PC-3 (cell line): ENCODE measurements around the gene RASGRP1. TPM values are rescaled to one million over a fixed set of nuclear protein-coding genes. Genes with fewer than 3 reads are reported as not detected.

ENCODE experiments used
- ATAC-seq: fragments of 200-7000 bp; cut with Tn5 transposase; 2 replicates; pipeline ENCODE4 v1.9.1; 2020; ENCODE audit warnings: mild to moderate bottlenecking, moderate library complexity
- BruUV-seq: library from RNA; stranded (reverse); fragments of 400-500 nt; replicated peaks from 2 replicates; lab custom pipeline; 2021; lab: Mats Ljungman, UMichigan
- CTCF ChIA-PET: fragments of 300-600 bp; sonication (Branson Sonifier 250); formaldehyde crosslinking; loops from one replicate; lab custom pipeline; 2022; ENCODE audit warnings: antibody characterized with exemption; lab: Charles Lee
- POLR2A ChIA-PET: fragments of 300-600 bp; sonication (Branson Sonifier 250); formaldehyde crosslinking; loops from one replicate; lab custom pipeline; 2022; ENCODE audit warnings: antibody characterized with exemption; ENCODE audit not compliant: unreplicated experiment; lab: Charles Lee
- DNase-seq: peaks from one replicate; pipeline ENCODE4 v3.0.0-alpha.2; 2015
- H2AFZ ChIP-seq: fragments of 300-600 bp; sonication (generic); 2 replicates; pipeline ENCODE4 v1.6.0; 2016; ENCODE audit warnings: antibody characterized with exemption, low read length
- H3F3A ChIP-seq: fragments of 300-600 bp; sonication (generic); one replicate; pipeline ENCODE4 v1.6.0; 2017; ENCODE audit warnings: antibody characterized with exemption, low read length, control low read depth, mild to moderate bottlenecking; ENCODE audit not compliant: unreplicated experiment
- H3K27ac ChIP-seq: fragments of 300-600 bp; sonication (generic); 2 replicates; pipeline ENCODE4 v1.5.1; 2016; ENCODE audit warnings: mild to moderate bottlenecking, low read length
- H3K27me3 ChIP-seq: fragments of 300-600 bp; sonication (generic); 2 replicates; pipeline ENCODE4 v1.6.1; 2016; ENCODE audit warnings: low read length, mixed read lengths
- H3K36me3 ChIP-seq: fragments of 300-600 bp; sonication (generic); 2 replicates; pipeline ENCODE4 v1.6.1; 2016; ENCODE audit warnings: low read depth, mixed run types, low read length, mixed read lengths
- H3K4me1 ChIP-seq: fragments of 300-600 bp; sonication (generic); 2 replicates; pipeline ENCODE4 v1.5.1; 2016; ENCODE audit warnings: low read length; ENCODE audit not compliant: insufficient read depth
- H3K4me2 ChIP-seq: fragments of 300-600 bp; sonication (generic); 2 replicates; pipeline ENCODE4 v1.6.0; 2016; ENCODE audit warnings: low read length
- H3K4me3 ChIP-seq: fragments of 300-600 bp; sonication (generic); 2 replicates; pipeline ENCODE4 v1.5.1; 2016; ENCODE audit warnings: mild to moderate bottlenecking, low read length, mixed read lengths
- H3K79me2 ChIP-seq: fragments of 300-600 bp; sonication (generic); 2 replicates; pipeline ENCODE4 v1.6.1; 2017; ENCODE audit warnings: low read length, mixed read lengths
- H3K9ac ChIP-seq: fragments of 300-600 bp; sonication (generic); 2 replicates; pipeline ENCODE4 v1.6.0; 2016; ENCODE audit warnings: mild to moderate bottlenecking, low read length
- H3K9me2 ChIP-seq: fragments of 300-600 bp; sonication (generic); replicated peaks from 2 replicates; pipeline ENCODE4 v1.6.1; 2016; ENCODE audit warnings: mixed run types, low read length, mixed read lengths
- H3K9me3 ChIP-seq: fragments of 300-600 bp; sonication (generic); 2 replicates; pipeline ENCODE4 v1.6.1; 2016; ENCODE audit warnings: low read length, mixed read lengths
- H4K20me1 ChIP-seq: fragments of 300-600 bp; sonication (generic); 2 replicates; pipeline ENCODE4 v1.6.1; 2016; ENCODE audit warnings: low read length, mixed read lengths
- CTCF ChIP-seq: fragments of 300-600 bp; sonication (generic); conservative IDR thresholded peaks from 2 replicates; pipeline ENCODE4 v1.5.1; 2017; ENCODE audit warnings: antibody characterized with exemption, low read depth, mild to moderate bottlenecking, low read length
- EZH2 ChIP-seq: fragments of 300-600 bp; sonication (generic); IDR thresholded peaks from one replicate; pipeline ENCODE4 v1.6.1; 2017; ENCODE audit warnings: antibody characterized with exemption, mild to moderate bottlenecking, low read length; ENCODE audit not compliant: unreplicated experiment
- EZH2phosphoT487 ChIP-seq: fragments of 300-600 bp; sonication (generic); IDR thresholded peaks from 2 replicates; pipeline ENCODE4 v1.6.1; 2018; ENCODE audit warnings: mild to moderate bottlenecking, antibody characterized with exemption, low read length, borderline replicate concordance
- intact Hi-C: fragments of 100-400 bp; cut with micrococcal nuclease; formaldehyde crosslinking; loops from 2 replicates; pipeline ENCODE4 v1.9.0; 2023
- total RNA-seq: library from RNA; depleted of rRNA; stranded (reverse); fragments of >200 nt; gene quantifications from 2 replicates; pipeline ENCODE4 v1.2.3, GENCODE V29; 2014

Gene RASGRP1
- total RNA-seq, 1 experiment from 2014 or later = not detected

GRCh38 chr15:38482572-38482971 lies 82.0 kb downstream of the RASGRP1 start:
- CTCF ChIA-PET = no interaction called here
- POLR2A ChIA-PET = no interaction called here
- TF ChIP-seq EZH2phosphoT487 = no peak
- TF ChIP-seq CTCF = no peak
- no peak for TF ChIP-seq EZH2
- intact Hi-C loops = no loop called here
- Histone ChIP-seq H4K20me1 (no peaks in the 10 kb centered on the region), H3K27me3 (no peaks in the 10 kb centered on the region), H3K9me3 (no peaks in the 10 kb centered on the region), H2AFZ (no peak overlapping the region), H3K36me3 (peaks cover 31% of the 10 kb centered on the region; the same call in 1 of the 2 replicates), H3K27ac (no peak overlapping the region), H3K9ac (no peak overlapping the region), H3F3A (no peaks in the 10 kb centered on the region), H3K4me3 (no peak overlapping the region), H3K79me2 (no peaks in the 10 kb centered on the region), H3K4me2 (no peak overlapping the region), H3K4me1 (no peaks in the 10 kb centered on the region), H3K9me2 (no peaks in the 10 kb centered on the region)
- no TSS peak for BruUV-seq
- DNase-seq (no peak), ATAC-seq (no peak)

- H3K9me3 ChIP-seq = no peaks in the 10 kb centered on the region
- no peaks in the 10 kb centered on the region for H4K20me1 ChIP-seq
- no TSS peak for BruUV-seq
- H3K4me1 ChIP-seq = no peaks in the 10 kb centered on the region
- CTCF ChIA-PET = no interaction called here
- intact Hi-C loops = no loop called here
- no peak for TF ChIP-seq CTCF
- TF ChIP-seq EZH2 = no peak
- no peak overlapping the region for H3K27ac ChIP-seq
- H3K79me2 ChIP-seq = no peaks in the 10 kb centered on the region
- no peak overlapping the region for H3K9ac ChIP-seq
- no peak for ATAC-seq
- H3F3A ChIP-seq = no peaks in the 10 kb centered on the region
- DNase-seq = no peak
- POLR2A ChIA-PET = no interaction called here
- no peaks in the 10 kb centered on the region for H3K9me2 ChIP-seq
- H2AFZ ChIP-seq = no peak overlapping the region
- no peak overlapping the region for H3K4me2 ChIP-seq
- no peaks in the 10 kb centered on the region for H3K27me3 ChIP-seq
- H3K36me3 ChIP-seq = peaks cover 39% of the 10 kb centered on the region; the same call in 1 of the 2 replicates
- no peak overlapping the region for H3K4me3 ChIP-seq
These were observed 82.9 kb downstream of the RASGRP1 start for GRCh38 chr15:38481761-38482160.

- ChIA-PET CTCF (no interaction called here), POLR2A (no interaction called here)
- no peak for DNase-seq
- Histone ChIP-seq H3K36me3 (peaks cover 42% of the 10 kb centered on the region; the same call in 1 of the 2 replicates), H3K4me3 (no peak overlapping the region), H3K4me2 (no peak overlapping the region), H3K9me3 (no peaks in the 10 kb centered on the region), H2AFZ (no peak overlapping the region), H3K79me2 (no peaks in the 10 kb centered on the region), H4K20me1 (no peaks in the 10 kb centered on the region), H3F3A (no peaks in the 10 kb centered on the region), H3K27ac (no peak overlapping the region), H3K27me3 (no peaks in the 10 kb centered on the region), H3K9me2 (no peaks in the 10 kb centered on the region), H3K4me1 (no peaks in the 10 kb centered on the region), H3K9ac (no peak overlapping the region)
- intact Hi-C loops = no loop called here
- no TSS peak for BruUV-seq
- TF ChIP-seq CTCF (no peak), EZH2phosphoT487 (no peak), EZH2 (no peak)
- ATAC-seq = no peak
These were observed 83.5 kb downstream of the RASGRP1 start for GRCh38 chr15:38481113-38481512.
